Activated T-cell treated with anti-CD3 and anti-CD28 coated beads, Interleukin-2, amount 50 U/mL, for 48 hours (primary cell): ENCODE data around the gene KLF7.

Experiments used
- DNase-seq, 2 experiments: peaks; one replicate each; pipeline ENCODE4 v3.0.0-alpha.2; 2020

KLF7 gene

DNA sequence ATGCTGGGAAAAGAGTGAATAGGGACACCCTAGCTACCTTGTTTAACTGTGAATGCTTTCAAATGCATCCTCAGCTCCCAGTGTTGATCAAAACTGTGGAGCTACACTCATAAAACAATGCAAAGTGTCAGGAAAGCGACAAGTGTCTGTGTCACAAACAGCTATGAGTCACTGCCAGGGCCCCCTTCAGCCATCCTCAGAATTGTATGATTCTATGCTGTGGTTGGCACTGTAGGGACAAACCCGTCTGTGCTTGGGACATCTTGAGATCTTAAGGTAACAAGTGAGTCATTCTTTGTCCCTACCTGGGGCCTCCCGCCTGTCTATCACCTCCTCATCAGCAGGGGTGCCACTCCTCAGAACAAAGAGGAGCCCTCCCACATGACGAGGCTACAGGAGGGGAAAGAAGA lies 42.4 kb downstream of the KLF7 start:
- peak; percentile 69 to 75 for DNase-seq

- DNase-seq, result no peak
Measured at GRCh38 chr2:207122651-207123334, 43.0 kb downstream of the KLF7 start.

DNA sequence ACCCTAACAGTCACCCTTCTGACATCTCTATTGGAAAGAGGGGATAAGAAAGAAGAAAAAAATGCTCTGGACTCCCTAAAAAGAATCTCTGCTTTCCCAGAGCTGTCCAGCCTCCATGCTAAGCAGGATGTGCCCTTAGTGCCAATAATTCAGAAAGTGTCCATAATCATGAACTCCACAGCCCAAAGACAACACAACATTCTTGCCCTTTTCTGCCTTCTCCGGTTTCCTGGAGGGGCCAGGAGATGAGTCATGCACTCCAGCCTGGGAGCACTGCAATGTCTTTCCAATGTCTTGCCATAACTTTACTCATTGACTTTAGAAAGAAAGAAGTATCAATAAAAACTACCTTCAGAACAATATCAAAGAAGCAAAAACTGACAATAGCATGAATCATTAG lies 44.0 kb downstream of the KLF7 start:
- DNase-seq, result no peak

DNA sequence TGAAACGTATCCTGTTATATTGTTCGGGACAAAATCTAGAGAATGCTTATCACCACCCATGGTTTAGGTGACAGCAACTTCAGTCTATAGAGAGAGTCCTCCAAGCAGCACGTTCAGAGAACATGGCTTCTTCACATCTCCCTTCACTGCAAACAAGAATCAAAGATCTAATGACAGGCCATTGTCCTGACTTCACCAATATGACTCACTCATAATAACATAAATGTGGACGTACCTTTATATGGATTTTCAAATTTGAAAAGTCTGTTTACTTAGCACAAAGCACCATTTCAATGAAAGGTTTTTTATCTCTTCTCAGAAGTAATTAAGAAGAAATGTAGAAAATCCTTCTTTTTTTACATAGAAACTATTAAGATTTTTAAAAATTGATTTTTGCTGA lies 46.7 kb downstream of the KLF7 start:
- no peak for DNase-seq

GRCh38 chr2:207117668-207118067 lies 48.1 kb downstream of the KLF7 start:
- no peak for DNase-seq

GRCh38 chr2:207115715-207116364 lies 49.9 kb downstream of the KLF7 start:
- DNase-seq, result no peak

DNA sequence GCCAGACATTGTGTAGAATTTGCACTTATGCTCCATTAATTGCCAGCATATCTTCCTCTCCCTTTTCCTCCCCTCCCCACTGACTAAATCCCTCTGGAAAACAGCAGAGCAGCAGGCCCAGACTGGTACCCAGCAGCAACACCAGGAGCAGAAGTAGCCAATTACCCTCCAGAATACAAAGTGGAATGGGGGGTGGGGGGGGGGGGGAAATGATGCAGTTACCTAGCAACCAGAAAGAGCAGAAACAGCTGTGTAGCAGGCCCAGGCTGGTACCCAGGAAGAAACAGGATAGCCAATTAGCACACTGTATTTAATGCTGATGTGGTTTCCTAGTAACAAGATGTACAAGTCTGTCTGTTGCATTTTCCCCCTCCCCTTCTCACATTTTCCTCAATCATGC lies 52.3 kb downstream of the KLF7 start:
- no peak for DNase-seq

GRCh38 chr2:207112785-207113184 lies 53.0 kb downstream of the KLF7 start:
- no peak for DNase-seq

DNA sequence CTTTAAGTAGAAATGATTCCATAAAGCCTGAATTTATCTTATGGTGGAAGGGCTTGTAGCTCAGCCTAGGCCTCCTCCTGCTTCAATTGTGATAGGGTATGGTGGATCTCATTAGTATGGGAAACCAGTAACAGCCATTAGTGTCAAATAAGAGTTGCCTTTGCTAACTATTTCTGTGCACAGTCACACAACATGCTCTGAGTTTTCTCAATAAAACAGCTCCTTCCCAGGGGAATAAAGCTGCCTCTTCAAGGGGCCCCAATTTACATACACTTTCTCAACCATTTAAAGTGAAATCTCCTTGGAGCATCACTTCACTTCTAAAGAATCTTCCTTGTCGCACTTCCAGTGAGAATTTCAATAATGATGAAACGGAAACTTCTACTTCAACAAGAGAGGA lies 53.4 kb downstream of the KLF7 start:
- DNase-seq, result no peak

- no peak for DNase-seq
Measured at GRCh38 chr2:207111757-207112156, 54.0 kb downstream of the KLF7 start.

- no peak for DNase-seq
Measured at GRCh38 chr2:207110715-207111114, 55.0 kb downstream of the KLF7 start.

- no peak for DNase-seq
Measured at GRCh38 chr2:207110310-207110709, 55.4 kb downstream of the KLF7 start.

DNA sequence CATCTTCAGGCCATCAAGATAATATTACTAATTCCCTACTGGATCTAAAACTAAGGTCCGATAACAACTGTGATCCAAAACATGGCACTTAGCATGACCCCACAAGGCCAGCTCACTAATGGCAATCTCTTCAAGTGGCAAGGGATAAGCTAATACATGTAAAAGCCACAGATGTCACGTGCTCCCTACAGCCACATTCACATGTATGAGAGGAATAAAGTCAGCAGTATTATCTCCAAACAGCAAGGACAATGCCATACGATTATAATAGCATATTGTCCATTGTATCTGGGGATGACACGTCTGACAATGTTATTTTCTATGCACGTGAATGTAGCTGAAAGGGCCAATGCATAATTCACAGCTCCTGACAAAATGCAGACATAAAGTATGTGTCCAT lies 56.0 kb downstream of the KLF7 start:
- no peak for DNase-seq

- no peak for DNase-seq
Measured at GRCh38 chr2:207108440-207108839, 57.3 kb downstream of the KLF7 start.

DNA sequence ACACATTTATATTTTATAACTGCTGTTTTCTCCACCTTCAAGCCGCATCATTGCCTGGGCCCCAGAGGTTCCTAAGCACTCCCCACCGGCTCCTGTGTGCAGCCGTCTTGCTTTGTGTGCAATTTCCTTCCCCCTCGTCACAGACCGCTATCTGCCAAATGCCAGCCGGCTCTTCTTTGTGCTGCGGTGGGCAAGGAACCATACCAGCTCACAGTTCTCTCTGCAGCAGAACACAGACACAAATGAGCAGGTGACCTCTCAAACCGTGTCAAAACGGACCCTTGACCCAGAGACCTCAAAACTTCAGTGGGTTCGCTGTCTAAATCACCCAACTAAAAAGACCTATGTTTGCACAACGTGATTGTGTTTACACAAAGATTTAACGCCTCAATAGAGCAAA lies 58.2 kb downstream of the KLF7 start:
- DNase-seq, result no peak

- DNase-seq, result no peak
Measured at GRCh38 chr2:207107131-207107530, 58.6 kb downstream of the KLF7 start.

GRCh38 chr2:207103132-207103531 lies 62.6 kb downstream of the KLF7 start:
- DNase-seq, result no peak

- no peak for DNase-seq
Measured at GRCh38 chr2:207101984-207102383, 63.8 kb downstream of the KLF7 start.

DNA sequence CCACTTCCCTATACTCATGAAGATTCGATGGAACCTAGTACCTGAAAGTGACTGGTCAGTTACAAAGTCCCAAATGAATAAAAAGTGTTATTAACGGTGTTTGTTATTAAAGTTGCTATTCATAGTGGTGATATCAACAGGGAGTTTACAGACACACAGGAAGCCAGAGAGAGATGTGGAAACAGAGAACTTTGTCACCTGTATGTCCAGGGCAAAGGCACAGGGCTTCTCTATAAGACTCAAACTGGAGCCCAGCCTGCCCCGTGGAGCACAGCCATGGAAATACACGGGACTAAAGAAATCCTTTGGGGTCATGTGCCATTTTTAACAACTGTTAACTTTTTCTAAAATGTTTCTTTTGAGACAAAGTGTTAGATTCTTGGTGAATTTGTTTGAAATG lies 68.5 kb downstream of the KLF7 start:
- DNase-seq, result no peak

GRCh38 chr2:207095963-207096362 lies 69.8 kb downstream of the KLF7 start:
- DNase-seq, result no peak

DNA sequence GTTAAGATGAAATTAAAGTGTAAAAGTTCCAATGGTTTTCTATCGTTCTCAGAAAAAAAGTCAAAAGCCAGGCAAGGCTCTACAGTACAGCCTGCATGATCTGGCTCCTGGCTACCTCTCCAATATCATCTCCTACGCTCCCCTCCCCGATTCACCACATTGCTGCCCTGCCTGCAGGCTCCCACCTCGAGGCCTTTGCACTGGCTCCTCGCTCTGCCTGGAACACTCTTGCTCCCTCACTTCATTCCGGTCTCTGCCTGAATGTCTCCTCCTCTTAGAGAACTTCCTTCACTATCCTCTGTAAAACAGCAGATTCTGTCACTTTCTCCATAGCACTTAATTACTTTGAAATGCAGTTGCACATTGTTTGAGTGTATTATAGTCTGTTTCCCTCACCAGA lies 72.5 kb downstream of the KLF7 start:
- no peak for DNase-seq

DNA sequence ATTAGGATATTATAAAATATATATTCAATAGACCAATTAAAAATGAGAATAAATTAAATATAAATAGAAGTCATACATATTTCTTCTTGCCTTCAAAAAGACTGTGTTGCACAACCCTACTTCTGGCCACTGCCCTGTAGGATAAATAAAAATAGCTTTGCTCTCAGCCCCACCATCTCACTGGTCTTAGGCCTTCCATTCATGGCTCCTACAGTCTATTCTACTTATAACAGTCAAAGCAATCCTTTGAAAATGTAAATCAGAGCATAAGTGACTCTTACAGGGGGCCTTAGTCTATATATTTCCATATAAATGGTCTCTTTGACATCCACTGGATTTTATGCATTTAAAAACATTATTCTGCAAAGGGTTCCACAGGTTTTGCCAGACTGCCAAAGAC lies 72.9 kb downstream of the KLF7 start:
- no peak for DNase-seq

DNA sequence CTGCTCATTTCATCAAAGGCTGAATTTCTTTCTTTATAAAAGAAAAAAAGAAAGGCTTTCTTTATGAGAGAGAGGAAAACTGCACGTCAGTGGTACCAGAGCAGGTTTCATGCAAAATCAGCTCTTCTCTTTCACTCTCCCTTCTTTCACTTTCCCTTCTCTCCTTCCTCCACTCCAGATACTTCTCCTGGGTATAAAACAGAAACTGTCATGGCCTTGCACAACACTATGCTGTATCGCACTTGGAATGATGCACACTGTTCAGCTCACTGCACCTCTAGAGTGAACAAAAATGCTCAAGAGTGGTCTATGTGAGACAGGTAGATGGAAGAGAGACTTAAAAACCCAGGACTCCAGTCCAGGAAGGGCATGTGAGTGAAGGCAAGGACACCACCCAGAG lies 73.8 kb downstream of the KLF7 start:
- DNase-seq, result no peak

DNA sequence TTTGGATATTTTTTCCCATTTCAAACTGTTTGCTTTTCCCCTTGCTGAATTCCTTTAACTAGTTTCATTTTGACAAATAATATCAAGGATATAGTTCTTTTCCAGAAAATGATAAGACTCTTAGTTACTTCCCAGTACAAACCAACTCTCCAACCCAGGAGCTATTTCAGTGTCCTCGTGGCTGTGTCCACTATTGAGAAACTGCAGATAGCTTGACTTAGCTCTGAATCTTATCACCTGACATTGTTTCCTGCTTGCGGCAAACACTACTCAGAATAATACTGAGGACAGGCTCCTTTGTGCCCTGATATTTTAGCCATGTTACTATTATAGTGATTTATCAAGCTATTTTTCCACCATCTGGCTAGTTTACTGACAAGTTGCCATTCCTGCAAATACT lies 74.6 kb downstream of the KLF7 start:
- no peak for DNase-seq

GRCh38 chr2:207090389-207090788 lies 75.4 kb downstream of the KLF7 start:
- no peak for DNase-seq
